Epithelial cell of esophagus (primary cell): Measurements from ENCODE around the gene CFAP74.

ENCODE experiments used
- DNase-seq: peaks from one replicate; pipeline ENCODE4 v3.0.0; 2010; ENCODE audit warnings: low read depth
- H3K4me3 ChIP-seq: 2 replicates; pipeline ENCODE4 v1.5.1; 2011; ENCODE audit warnings: mild to moderate bottlenecking, low read length, control low read depth
- CTCF ChIP-seq: IDR thresholded peaks from 2 replicates; pipeline ENCODE4 v1.5.1; 2011; ENCODE audit warnings: low read depth, mild to moderate bottlenecking, low read length, control low read depth, inconsistent platforms; ENCODE audit not compliant: insufficient read depth; ENCODE audit errors: missing control alignments

Gene CFAP74

GRCh38 chr1:1883092-1883873 is 120.3 kb downstream of the CFAP74 start:
- no peak for TF ChIP-seq CTCF
- no peak for DNase-seq
- no peak overlapping the region for H3K4me3 ChIP-seq

DNA sequence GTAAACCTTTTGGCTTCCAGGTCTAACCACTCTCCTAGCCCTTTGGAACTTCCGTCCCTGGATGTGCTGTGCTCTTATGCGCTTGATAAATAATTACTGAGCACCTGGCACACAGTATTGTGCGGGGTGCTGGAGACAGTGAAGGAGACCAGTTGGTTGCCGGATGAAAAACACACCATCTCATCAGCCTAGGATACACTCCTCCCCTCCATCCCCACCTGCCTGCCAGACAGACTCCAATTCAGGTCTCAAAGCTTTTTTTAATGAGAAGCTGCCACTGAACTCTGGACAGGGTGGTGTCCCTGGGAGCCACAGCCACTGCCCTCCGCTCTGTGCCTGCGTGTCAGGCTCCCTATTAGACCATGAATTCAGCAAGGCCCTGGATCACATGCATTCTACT is 121.9 kb downstream of the CFAP74 start:
- no peak for TF ChIP-seq CTCF
- no peak for DNase-seq
- no peak overlapping the region for H3K4me3 ChIP-seq

GRCh38 chr1:1880617-1881312 is 122.8 kb downstream of the CFAP74 start:
- no peak overlapping the region for H3K4me3 ChIP-seq
- TF ChIP-seq CTCF, result no peak
- DNase-seq, result no peak

DNA sequence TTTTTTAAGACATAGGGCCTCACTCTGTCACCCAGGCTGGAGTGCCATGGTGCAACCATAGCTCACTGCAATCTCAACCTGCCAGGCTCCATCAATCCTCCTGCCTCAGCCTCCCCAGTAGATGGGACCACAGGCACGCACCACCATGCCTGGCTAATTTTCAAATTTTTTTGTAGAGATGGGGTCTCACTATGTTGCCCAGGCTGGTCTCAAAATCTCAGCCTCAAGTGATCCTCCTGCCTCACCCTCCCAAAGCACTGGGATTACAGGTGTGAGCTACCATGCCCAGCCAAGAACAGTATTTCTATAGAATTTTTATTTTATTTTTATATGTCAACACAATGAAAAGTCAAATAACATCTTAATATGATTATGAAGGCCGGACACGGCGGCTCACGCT is 123.6 kb downstream of the CFAP74 start:
- no peak for DNase-seq
- H3K4me3 ChIP-seq, result no peak overlapping the region
- TF ChIP-seq CTCF, result no peak

GRCh38 chr1:1877865-1878436 is 125.6 kb downstream of the CFAP74 start:
- DNase-seq, result no peak
- no peak for TF ChIP-seq CTCF
- H3K4me3 ChIP-seq, result no peak overlapping the region

- no peak for TF ChIP-seq CTCF
- DNase-seq, result no peak
- no peak overlapping the region for H3K4me3 ChIP-seq
These were observed 127.2 kb downstream of the CFAP74 start for GRCh38 chr1:1876335-1876930.
